PC-9 (cell line): Measurements from ENCODE around the gene NDUFB11. TPM values are rescaled to one million over a fixed set of nuclear protein-coding genes. Genes with fewer than 3 reads are reported as not detected.
"Not testable (repeated sequence)": the region's sequence is repeated elsewhere in the genome, so short reads cannot be mapped to it uniquely, and the experiment has no call there.

Experiments used
- BruUV-seq: library from RNA; stranded (reverse); fragments of 400-500 nt; replicated peaks from 2 replicates; lab custom pipeline; 2021; lab: Mats Ljungman, UMichigan
- CTCF ChIA-PET: fragments of 300-600 bp; sonication (Branson Sonifier 250); formaldehyde crosslinking; loops from one replicate; lab custom pipeline; 2022; ENCODE audit warnings: antibody characterized with exemption; lab: Charles Lee
- POLR2A ChIA-PET: fragments of 300-600 bp; sonication (Branson Sonifier 250); formaldehyde crosslinking; loops from one replicate; lab custom pipeline; 2022; ENCODE audit warnings: antibody characterized with exemption; ENCODE audit not compliant: unreplicated experiment; lab: Charles Lee
- DNase-seq, 2 experiments: peaks; one replicate each; pipeline versions ENCODE4 v3.0.0 to v3.0.0-alpha.2; 2015 to 2022; ENCODE audit warnings: mixed read lengths in 1 of 2
- H2AFZ ChIP-seq: fragments of 200-600 bp; sonication (generic); 2 replicates; pipeline ENCODE4 v1.8.1; 2017; ENCODE audit warnings: antibody characterized with exemption
- H3F3A ChIP-seq: fragments of 200-600 bp; sonication (generic); 2 replicates; pipeline ENCODE4 v1.8.1; 2017; ENCODE audit warnings: antibody characterized with exemption, mild to moderate bottlenecking, low read depth; ENCODE audit not compliant: insufficient read depth
- H3K27ac ChIP-seq: fragments of 200-600 bp; sonication (generic); 2 replicates; pipeline ENCODE4 v1.6.1; 2016; ENCODE audit warnings: mixed run types
- H3K27me3 ChIP-seq: fragments of 200-600 bp; sonication (generic); 2 replicates; pipeline ENCODE4 v1.6.1; 2016; ENCODE audit warnings: low read depth, mixed run types; ENCODE audit not compliant: insufficient read depth
- H3K36me3 ChIP-seq: fragments of 200-600 bp; sonication (generic); 2 replicates; pipeline ENCODE4 v1.6.1; 2016; ENCODE audit warnings: low read depth, mixed run types
- H3K4me1 ChIP-seq: fragments of 200-600 bp; sonication (generic); replicated peaks from 2 replicates; pipeline ENCODE4 v1.6.1; 2016; ENCODE audit warnings: mixed run types; ENCODE audit not compliant: insufficient read depth
- H3K4me2 ChIP-seq: fragments of 200-600 bp; sonication (generic); 2 replicates; pipeline ENCODE4 v1.6.1; 2017; ENCODE audit warnings: mixed run types
- H3K4me3 ChIP-seq: fragments of 200-600 bp; sonication (generic); 2 replicates; pipeline ENCODE4 v1.6.1; 2016; ENCODE audit warnings: mixed run types
- H3K79me2 ChIP-seq: fragments of 200-600 bp; sonication (generic); 2 replicates; pipeline ENCODE4 v1.6.1; 2017; ENCODE audit warnings: low read depth, mixed run types
- H3K9me2 ChIP-seq: fragments of 200-600 bp; sonication (generic); 2 replicates; pipeline ENCODE4 v1.8.1; 2017; ENCODE audit warnings: mild to moderate bottlenecking; ENCODE audit not compliant: insufficient read depth
- H3K9me3 ChIP-seq: fragments of 200-600 bp; sonication (generic); 2 replicates; pipeline ENCODE4 v1.8.1; 2016; ENCODE audit warnings: low read depth; ENCODE audit not compliant: insufficient read depth
- H4K20me1 ChIP-seq: fragments of 200-600 bp; sonication (generic); 2 replicates; pipeline ENCODE4 v1.8.1; 2017; ENCODE audit not compliant: insufficient read depth
- CTCF ChIP-seq: fragments of 200-600 bp; sonication (generic); conservative IDR thresholded peaks from 2 replicates; pipeline ENCODE4 v1.6.1; 2017; ENCODE audit warnings: mixed run types, antibody characterized with exemption, mild to moderate bottlenecking, moderate library complexity
- EZH2 ChIP-seq: fragments of 200-600 bp; sonication (generic); IDR thresholded peaks from 2 replicates; pipeline ENCODE4 v1.8.0; 2017; ENCODE audit warnings: antibody characterized with exemption, low read depth
- intact Hi-C: fragments of 100-400 bp; cut with micrococcal nuclease; formaldehyde crosslinking; loops from one replicate; pipeline ENCODE4 v1.10.0; 2022; ENCODE audit not compliant: unreplicated experiment
- total RNA-seq: library from RNA; stranded (reverse); gene quantifications from 2 replicates; pipeline ENCODE4 v1.2.3, GENCODE V29; 2021

NDUFB11 gene
- total RNA-seq, 1 experiment from 2014 or later, result 58.2 TPM

GRCh38 chrX:47133493-47133892 is 11.0 kb downstream of the NDUFB11 start:
- ChIA-PET CTCF (interaction anchor here (1.0 kb wide), 1 partner anchor 11 kb away, joined by 3 read pairs; the partner anchor contains the start of gene NDUFB11), POLR2A (no interaction called here)
- no peaks in the 10 kb centered on the region for H3K79me2 ChIP-seq
- H2AFZ ChIP-seq, result no peak overlapping the region
- H3K4me3 ChIP-seq, result no peak overlapping the region
- H4K20me1 ChIP-seq, result no peaks in the 10 kb centered on the region
- TF ChIP-seq EZH2, result no peak
- no peak for TF ChIP-seq CTCF
- no peak overlapping the region for H3K27ac ChIP-seq
- H3K9me2 ChIP-seq, result no peaks in the 10 kb centered on the region
- BruUV-seq, result no TSS peak
- no peaks in the 10 kb centered on the region for H3K9me3 ChIP-seq
- H3K36me3 ChIP-seq, result no peaks in the 10 kb centered on the region
- no peak overlapping the region for H3K4me2 ChIP-seq
- no peaks in the 10 kb centered on the region for H3F3A ChIP-seq
- no peaks in the 10 kb centered on the region for H3K4me1 ChIP-seq
- H3K27me3 ChIP-seq, result no peaks in the 10 kb centered on the region
- intact Hi-C loops, result no loop called here
- no peak for DNase-seq

GRCh38 chrX:47129899-47130358 is 14.6 kb downstream of the NDUFB11 start:
- H4K20me1 ChIP-seq, result no peaks in the 10 kb centered on the region
- intact Hi-C loops, result no loop called here
- no peaks in the 10 kb centered on the region for H3K36me3 ChIP-seq
- H3K4me2 ChIP-seq, result peak overlapping the region; percentile 44; the same call in 1 of the 2 replicates
- H3K4me3 ChIP-seq, result peak overlapping the region; percentile 59; the same call in 1 of the 2 replicates
- H3K9me3 ChIP-seq, result no peaks in the 10 kb centered on the region
- H2AFZ ChIP-seq, result no peak overlapping the region
- no peak overlapping the region for H3K27ac ChIP-seq
- no peaks in the 10 kb centered on the region for H3F3A ChIP-seq
- no peaks in the 10 kb centered on the region for H3K4me1 ChIP-seq
- TF ChIP-seq CTCF, result no peak
- no peak for TF ChIP-seq EZH2
- CTCF ChIA-PET, result no interaction called here
- no peaks in the 10 kb centered on the region for H3K79me2 ChIP-seq
- DNase-seq, result no peak
- POLR2A ChIA-PET, result interaction anchor here (0.6 kb wide), 1 partner anchor 15 kb away, joined by 9 read pairs; the partner anchor contains the start of gene RBM10
- no peaks in the 10 kb centered on the region for H3K27me3 ChIP-seq
- H3K9me2 ChIP-seq, result no peaks in the 10 kb centered on the region
- BruUV-seq, result no TSS peak

- no peak for TF ChIP-seq EZH2
- H3F3A ChIP-seq, result no peaks in the 10 kb centered on the region
- POLR2A ChIA-PET, result interaction anchor here (0.6 kb wide), 1 partner anchor 16 kb away, joined by 9 read pairs; the partner anchor contains the start of gene RBM10
- DNase-seq, result peak; percentile 85
- H3K4me2 ChIP-seq, result peak overlapping the region; percentile 56
- peak overlapping the region; percentile 59; the same call in 1 of the 2 replicates for H3K4me3 ChIP-seq
- H3K27ac ChIP-seq, result no peak overlapping the region
- no peaks in the 10 kb centered on the region for H4K20me1 ChIP-seq
- H3K27me3 ChIP-seq, result no peaks in the 10 kb centered on the region
- no peaks in the 10 kb centered on the region for H3K36me3 ChIP-seq
- TSS peak; percentile 42 for BruUV-seq
- intact Hi-C loops, result no loop called here
- no peaks in the 10 kb centered on the region for H3K9me2 ChIP-seq
- no peaks in the 10 kb centered on the region for H3K9me3 ChIP-seq
- H2AFZ ChIP-seq, result peak overlapping the region; percentile 75
- CTCF ChIA-PET, result no interaction called here
- H3K79me2 ChIP-seq, result no peaks in the 10 kb centered on the region
- no peaks in the 10 kb centered on the region for H3K4me1 ChIP-seq
Measured at GRCh38 chrX:47129157-47129898, 15.2 kb downstream of the NDUFB11 start.

- CTCF ChIA-PET, BruUV-seq, H3K79me2 ChIP-seq, H3K4me2 ChIP-seq, H3K27me3 ChIP-seq, H3K9me2 ChIP-seq, H3K4me3 ChIP-seq, H4K20me1 ChIP-seq, H3K36me3 ChIP-seq, H3F3A ChIP-seq, H3K27ac ChIP-seq, DNase-seq, H2AFZ ChIP-seq, intact Hi-C loops, POLR2A ChIA-PET, H3K9me3 ChIP-seq, H3K4me1 ChIP-seq: not testable (repeated sequence)
Measured at GRCh38 chrX:47124466-47124865, 20.0 kb downstream of the NDUFB11 start.

- H3K79me2 ChIP-seq, H3K4me3 ChIP-seq, H3F3A ChIP-seq, H4K20me1 ChIP-seq, DNase-seq, H3K27ac ChIP-seq, H3K36me3 ChIP-seq, intact Hi-C loops, POLR2A ChIA-PET, H3K9me2 ChIP-seq, CTCF ChIA-PET, BruUV-seq, H3K4me2 ChIP-seq, H2AFZ ChIP-seq, H3K4me1 ChIP-seq, H3K27me3 ChIP-seq, H3K9me3 ChIP-seq: not testable (repeated sequence)
Measured at GRCh38 chrX:47116551-47117110, 27.9 kb downstream of the NDUFB11 start.
